HL-60 (cell line): ENCODE results near the gene MYO7A.

ENCODE experiments used
- CTCF ChIP-seq: IDR thresholded peaks from one replicate; pipeline ENCODE4 v1.5.1; 2011; ENCODE audit warnings: low read length, control low read depth, inconsistent platforms; ENCODE audit not compliant: insufficient read depth
- GABPA ChIP-seq: IDR thresholded peaks from 2 replicates; pipeline ENCODE4 v1.6.1; 2012; ENCODE audit warnings: low read depth
- POLR2AphosphoS5 ChIP-seq: IDR thresholded peaks from 2 replicates; pipeline ENCODE4 v1.6.1; 2012; ENCODE audit warnings: low read depth

- no peak for TF ChIP-seq CTCF
- TF ChIP-seq POLR2AphosphoS5 = no peak
- no peak for TF ChIP-seq GABPA
Measured at GRCh38 chr11:77138106-77138649, 10.1 kb downstream of the MYO7A start.
